Left ventricle myocardium inferior (tissue), 1 donor: Measurements from ENCODE around the gene PPP6R2. TPM values are rescaled to one million over a fixed set of nuclear protein-coding genes. Genes with fewer than 3 reads are reported as not detected.

Source experiments
- DNase-seq: peaks from one replicate; pipeline ENCODE4 v3.0.0-alpha.2; 2020
- H3K27ac ChIP-seq: fragments of 200-600 bp; replicated peaks from 2 replicates; pipeline ENCODE4 v1.8.0; 2021
- H3K27me3 ChIP-seq: fragments of 200-600 bp; 2 replicates; pipeline ENCODE4 v1.8.0; 2021; ENCODE audit warnings: low read depth
- H3K36me3 ChIP-seq: fragments of 200-600 bp; 2 replicates; pipeline ENCODE4 v1.8.0; 2021
- H3K4me1 ChIP-seq: fragments of 200-600 bp; 2 replicates; pipeline ENCODE4 v1.8.0; 2021
- H3K4me3 ChIP-seq: fragments of 200-600 bp; 2 replicates; pipeline ENCODE4 v1.8.0; 2021; ENCODE audit warnings: mild to moderate bottlenecking, moderate library complexity
- H3K9me3 ChIP-seq: fragments of 200-600 bp; replicated peaks from 2 replicates; pipeline ENCODE4 v1.8.0; 2021
- intact Hi-C: fragments of 100-400 bp; cut with micrococcal nuclease; formaldehyde crosslinking; loops from one replicate; pipeline ENCODE4 v1.11.0; 2022
- total RNA-seq: library from RNA; stranded (reverse); fragmentation: NEBNext Ultra II Directional; extraction: Animal tissue kit (Norgen Biotek cat#: 25700); gene quantifications from one replicate; pipeline ENCODE4 v1.2.1, GENCODE V29; 2021
- TF ChIP-seq, protein P1 (sequence below): fragments of 200-600 bp; IDR thresholded peaks from 2 replicates; pipeline ENCODE4 v1.8.0; 2021; ENCODE audit warnings: antibody characterized with exemption, mild to moderate bottlenecking, borderline replicate concordance
- donor health status: DM: no; HTN: yes; CAD: no; lungs with severe emphysema.

PPP6R2 gene
- total RNA-seq, 1 donor from 2014 or later = 38.6 TPM

DNA sequence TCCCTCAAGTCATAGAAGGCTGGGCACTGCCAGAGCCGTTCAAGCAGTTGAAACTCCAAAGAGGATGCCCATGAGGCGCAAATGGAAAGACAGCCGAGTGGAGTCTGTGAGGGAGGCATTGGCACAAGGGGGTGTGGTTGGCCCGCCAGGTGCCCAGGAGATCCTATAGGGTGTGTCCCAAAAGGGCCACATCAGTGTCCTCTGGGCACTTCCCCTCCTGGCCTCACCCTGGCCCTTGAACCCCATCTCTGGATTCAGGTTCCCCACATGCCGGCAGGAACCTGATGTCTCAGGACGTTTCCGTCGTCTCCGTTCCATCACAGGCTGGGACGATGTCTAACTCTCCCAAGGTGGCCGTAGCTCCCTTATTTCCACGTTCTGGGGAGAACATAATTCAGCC is 77.5 kb downstream of the PPP6R2 start:
- no peak overlapping the region for H3K4me3 ChIP-seq
- DNase-seq = no peak

DNA sequence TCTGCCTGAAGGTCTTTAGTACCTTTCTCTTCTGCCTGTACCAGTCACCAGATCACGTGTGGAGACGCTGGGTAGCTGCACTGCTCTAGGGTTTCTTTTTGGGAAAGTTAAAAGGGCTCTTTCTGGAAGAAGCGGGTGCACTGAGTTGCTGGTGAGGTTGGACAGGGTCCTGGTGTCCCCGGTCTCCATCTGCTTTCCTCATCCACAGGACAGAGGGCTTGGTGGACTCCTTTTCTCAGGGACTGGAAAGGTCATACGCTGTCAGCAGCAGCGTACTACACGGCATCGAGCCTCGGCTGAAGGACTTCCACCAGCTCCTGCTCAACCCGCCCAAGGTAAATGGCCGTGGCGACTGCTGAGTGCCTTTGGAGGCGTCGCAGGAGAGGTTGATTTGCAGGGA is 78.9 kb downstream of the PPP6R2 start:
- DNase-seq = no peak
- no peaks in the 10 kb centered on the region for H3K27me3 ChIP-seq
- H3K4me3 ChIP-seq = no peak overlapping the region
- no peaks in the 10 kb centered on the region for H3K9me3 ChIP-seq
- no peak overlapping the region for H3K27ac ChIP-seq
- peaks cover 99% of the 10 kb centered on the region for H3K36me3 ChIP-seq
- TF ChIP-seq, protein P1, sequence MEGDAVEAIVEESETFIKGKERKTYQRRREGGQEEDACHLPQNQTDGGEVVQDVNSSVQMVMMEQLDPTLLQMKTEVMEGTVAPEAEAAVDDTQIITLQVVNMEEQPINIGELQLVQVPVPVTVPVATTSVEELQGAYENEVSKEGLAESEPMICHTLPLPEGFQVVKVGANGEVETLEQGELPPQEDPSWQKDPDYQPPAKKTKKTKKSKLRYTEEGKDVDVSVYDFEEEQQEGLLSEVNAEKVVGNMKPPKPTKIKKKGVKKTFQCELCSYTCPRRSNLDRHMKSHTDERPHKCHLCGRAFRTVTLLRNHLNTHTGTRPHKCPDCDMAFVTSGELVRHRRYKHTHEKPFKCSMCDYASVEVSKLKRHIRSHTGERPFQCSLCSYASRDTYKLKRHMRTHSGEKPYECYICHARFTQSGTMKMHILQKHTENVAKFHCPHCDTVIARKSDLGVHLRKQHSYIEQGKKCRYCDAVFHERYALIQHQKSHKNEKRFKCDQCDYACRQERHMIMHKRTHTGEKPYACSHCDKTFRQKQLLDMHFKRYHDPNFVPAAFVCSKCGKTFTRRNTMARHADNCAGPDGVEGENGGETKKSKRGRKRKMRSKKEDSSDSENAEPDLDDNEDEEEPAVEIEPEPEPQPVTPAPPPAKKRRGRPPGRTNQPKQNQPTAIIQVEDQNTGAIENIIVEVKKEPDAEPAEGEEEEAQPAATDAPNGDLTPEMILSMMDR = no peak
- no peaks in the 10 kb centered on the region for H3K4me1 ChIP-seq
- intact Hi-C loops = no loop called here

More for the DNA sequence above, 77.5 kb downstream of the PPP6R2 start:
- no peaks in the 10 kb centered on the region for H3K27me3 ChIP-seq
- H3K27ac ChIP-seq = no peak overlapping the region
- intact Hi-C loops = no loop called here
- H3K36me3 ChIP-seq = peaks cover 100% of the 10 kb centered on the region
- TF ChIP-seq, protein P1 = no peak
- no peaks in the 10 kb centered on the region for H3K9me3 ChIP-seq
- H3K4me1 ChIP-seq = no peaks in the 10 kb centered on the region

DNA sequence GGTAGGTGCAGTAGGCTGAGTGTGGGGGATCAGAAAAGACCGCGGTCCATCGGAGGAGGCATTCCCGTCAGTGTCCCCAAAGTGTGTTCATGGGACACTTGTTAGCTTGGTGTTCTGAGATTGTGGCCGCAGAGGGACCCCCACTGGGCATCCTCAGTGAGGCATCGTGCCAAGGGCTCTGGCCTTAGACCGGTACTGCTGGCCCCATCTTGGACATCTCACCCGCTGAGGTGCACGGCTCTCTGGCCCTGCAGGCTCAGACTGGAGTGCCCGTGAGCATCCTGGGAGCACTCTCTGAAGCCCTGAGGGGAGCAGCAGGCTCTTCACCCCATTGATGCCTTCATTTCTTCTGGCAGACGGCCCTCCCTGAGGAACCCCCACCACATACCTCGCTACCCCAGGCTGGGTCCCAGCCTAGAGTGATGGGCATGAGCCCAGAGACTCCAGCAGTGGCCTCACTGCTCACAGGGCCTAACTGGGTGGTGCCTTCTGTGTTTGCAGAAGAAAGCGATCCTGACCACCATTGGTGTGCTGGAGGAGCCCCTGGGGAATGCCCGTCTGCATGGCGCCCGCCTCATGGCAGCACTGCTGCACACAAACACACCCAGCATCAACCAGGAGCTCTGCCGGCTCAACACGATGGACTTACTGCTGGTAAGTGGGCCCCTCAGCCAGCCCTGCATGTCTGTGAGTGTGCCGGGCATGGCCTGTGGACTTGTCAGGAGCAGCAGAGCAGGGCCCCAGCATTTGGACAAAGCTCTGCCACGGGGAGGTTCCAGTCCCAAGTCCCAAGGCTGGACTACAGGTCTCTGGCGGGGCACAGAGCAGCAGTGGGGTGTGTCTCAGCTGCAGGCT is 80.1 kb downstream of the PPP6R2 start:
- Histone ChIP-seq H3K27me3 (no peaks in the 10 kb centered on the region), H3K36me3 (peaks cover 99% of the 10 kb centered on the region), H3K4me3 (no peak overlapping the region), H3K27ac (no peak overlapping the region), H3K9me3 (no peaks in the 10 kb centered on the region), H3K4me1 (no peaks in the 10 kb centered on the region)
- no peak for DNase-seq
- intact Hi-C loops = no loop called here
- TF ChIP-seq, protein P1 = no peak

DNA sequence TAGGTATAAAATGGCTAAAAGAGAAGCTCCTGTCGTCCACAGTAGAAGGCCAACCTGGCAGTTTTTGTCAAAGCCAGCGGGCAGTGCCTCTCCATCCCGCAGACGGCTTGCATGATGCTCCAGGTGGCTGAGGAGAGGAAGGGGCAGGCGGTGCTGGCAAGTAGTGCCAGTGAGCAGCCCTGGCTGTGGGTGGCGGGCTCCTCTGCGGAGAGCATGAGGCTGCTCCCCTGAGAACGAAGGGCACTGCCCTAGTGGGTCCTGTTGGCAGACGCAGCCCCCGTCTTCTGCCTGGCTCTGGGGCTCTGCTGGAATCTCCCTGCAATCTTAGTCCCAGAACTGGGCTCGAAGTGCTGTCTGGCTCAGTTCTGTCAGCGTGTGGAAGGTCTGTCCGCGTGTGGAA is 80.8 kb downstream of the PPP6R2 start:
- no peak for DNase-seq
- Histone ChIP-seq H3K4me1 (no peaks in the 10 kb centered on the region), H3K4me3 (no peak overlapping the region), H3K9me3 (no peaks in the 10 kb centered on the region), H3K36me3 (peaks cover 99% of the 10 kb centered on the region), H3K27me3 (no peaks in the 10 kb centered on the region), H3K27ac (no peak overlapping the region)
- intact Hi-C loops = no loop called here
- TF ChIP-seq, protein P1 = no peak

DNA sequence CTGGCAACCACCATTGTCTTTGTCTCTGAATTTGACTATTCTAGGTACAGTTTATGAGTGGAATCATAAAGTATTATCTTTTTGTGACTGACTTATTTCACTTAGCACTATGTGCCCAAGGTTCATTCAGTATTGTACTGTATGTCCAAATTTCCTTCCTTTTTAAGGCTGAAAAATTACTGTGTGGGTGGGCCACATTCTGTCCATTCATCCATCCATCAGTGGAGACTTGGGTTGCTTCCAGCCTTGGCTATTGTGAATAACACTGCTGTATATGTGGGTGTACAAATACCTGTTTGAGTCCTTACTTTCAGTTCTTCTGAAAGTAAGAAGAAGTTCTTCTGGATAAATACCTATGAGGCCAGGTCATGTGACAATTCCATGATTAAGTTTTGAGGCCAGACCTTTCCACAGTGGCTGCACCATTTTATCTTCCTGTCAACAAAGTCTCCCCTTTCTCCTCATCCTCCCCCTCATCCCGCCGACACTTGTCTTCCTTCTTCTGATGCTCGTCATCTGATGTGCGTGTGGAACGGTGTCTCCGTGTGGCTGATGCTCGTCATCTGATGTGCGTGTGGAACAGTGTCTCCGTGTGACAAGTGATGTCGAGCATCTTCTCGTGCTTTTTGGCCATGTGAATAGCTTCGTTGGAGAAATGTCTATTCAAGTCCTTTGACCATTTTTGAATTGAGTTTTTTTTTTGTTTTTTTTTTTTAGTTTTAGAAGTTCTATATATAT is 82.2 kb downstream of the PPP6R2 start:
- no peak overlapping the region for H3K27ac ChIP-seq
- H3K27me3 ChIP-seq = no peaks in the 10 kb centered on the region
- peaks cover 97% of the 10 kb centered on the region for H3K36me3 ChIP-seq
- H3K4me1 ChIP-seq = no peaks in the 10 kb centered on the region
- H3K4me3 ChIP-seq = no peak overlapping the region
- TF ChIP-seq, protein P1 = no peak
- H3K9me3 ChIP-seq = no peaks in the 10 kb centered on the region
- intact Hi-C loops = no loop called here
- DNase-seq = no peak
